Dendritic cell treated with granulocyte-macrophage colony-stimulating factor and Interleukin-4, amounts not matched to agents 40 ng/mL and 50 ng/mL, for 4 days (primary cell): Measurements from ENCODE around the gene ASXL2.
A peak's percentile ranks its signal among the peaks of the same experiment; 100 is the strongest.
"Not testable (repeated sequence)": the region's sequence is repeated elsewhere in the genome, so short reads cannot be mapped to it uniquely, and the experiment has no call there.

ENCODE experiments used
- H3K27ac Mint-ChIP-seq: one replicate; pipeline ENCODE4 v1.8.0; 2022; ENCODE audit warnings: mild to moderate bottlenecking, mixed read lengths
- H3K27me3 Mint-ChIP-seq: one replicate; pipeline ENCODE4 v1.8.0; 2022; ENCODE audit warnings: mild to moderate bottlenecking, mixed read lengths
- H3K36me3 Mint-ChIP-seq: one replicate; pipeline ENCODE4 v1.8.0; 2022; ENCODE audit warnings: low read depth, mixed read lengths
- H3K4me1 Mint-ChIP-seq: one replicate; pipeline ENCODE4 v1.8.0; 2022; ENCODE audit warnings: low read depth, mixed read lengths
- H3K4me3 Mint-ChIP-seq: one replicate; pipeline ENCODE4 v1.8.0; 2022; ENCODE audit warnings: mild to moderate bottlenecking, moderate library complexity, mixed read lengths
- H3K9me3 Mint-ChIP-seq: one replicate; pipeline ENCODE4 v1.8.0; 2022; ENCODE audit warnings: mixed read lengths
- intact Hi-C: fragments of 100-400 bp; cut with micrococcal nuclease; formaldehyde crosslinking; loops from one replicate; pipeline ENCODE4 v1.15.0; 2022

ASXL2 gene

DNA sequence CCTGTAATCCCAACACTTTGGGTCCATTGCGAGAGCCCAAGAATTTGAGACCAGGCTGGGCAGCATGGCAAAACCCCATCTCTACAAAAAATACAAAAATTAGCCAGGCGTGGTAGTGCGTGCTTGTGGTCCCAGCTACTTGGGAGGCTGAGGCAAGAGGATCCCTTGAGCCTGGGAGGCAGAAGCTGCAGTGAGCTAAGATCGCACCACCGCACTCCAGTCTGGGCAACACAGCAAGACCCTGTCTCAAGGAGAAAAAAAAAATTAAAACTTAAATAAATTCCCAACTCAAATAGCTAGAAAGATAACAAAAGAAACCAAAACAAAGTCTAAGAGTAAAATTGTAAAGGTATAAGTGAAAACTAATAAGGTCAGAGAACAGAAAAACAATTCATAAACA lies 6.2 kb downstream of the ASXL2 start:
- intact Hi-C loops = loop anchor here (10.0 kb wide), 1 partner anchor 473 kb away; the partner anchor contains the start of genes ADGRF3 and SELENOI
- H3K4me1 Mint-ChIP-seq = peaks cover 49% of the 10 kb centered on the region
- peaks cover 72% of the 10 kb centered on the region for H3K36me3 Mint-ChIP-seq
- H3K9me3 Mint-ChIP-seq = no peaks in the 10 kb centered on the region
- H3K4me3 Mint-ChIP-seq = no peak overlapping the region
- no peak overlapping the region for H3K27ac Mint-ChIP-seq
- H3K27me3 Mint-ChIP-seq = no peaks in the 10 kb centered on the region

DNA sequence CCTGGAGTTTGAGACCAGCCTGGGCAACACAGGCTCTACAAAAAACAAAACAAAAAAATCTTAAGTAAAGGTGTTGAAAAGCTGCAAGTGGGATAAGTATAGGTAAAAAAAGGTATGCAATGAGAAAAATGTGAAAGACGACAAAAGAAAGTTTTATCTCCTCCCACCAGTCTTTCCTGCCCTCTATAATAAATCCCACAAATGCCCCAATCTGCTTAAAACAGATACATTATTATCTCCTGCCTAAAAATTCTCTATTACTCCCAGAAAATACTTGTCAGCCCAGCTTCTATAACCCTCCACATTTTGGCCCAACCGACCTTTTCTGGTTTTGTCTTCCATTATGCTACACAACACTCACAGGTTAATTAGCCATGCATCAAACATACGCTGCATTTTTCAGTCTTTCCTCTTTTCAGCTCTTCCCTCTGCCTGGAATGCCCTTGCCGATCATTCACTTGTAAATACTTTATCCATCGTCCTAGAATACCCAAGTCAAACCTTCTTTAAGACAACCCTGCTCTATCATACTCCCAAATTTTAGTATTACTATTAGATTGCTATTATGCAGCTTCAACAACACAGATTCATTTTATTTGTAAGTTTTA lies 10.8 kb downstream of the ASXL2 start:
- intact Hi-C loops = no loop called here
- no peak overlapping the region for H3K27ac Mint-ChIP-seq
- H3K36me3 Mint-ChIP-seq = peaks cover 72% of the 10 kb centered on the region
- H3K4me1 Mint-ChIP-seq = peaks cover 25% of the 10 kb centered on the region
- no peaks in the 10 kb centered on the region for H3K9me3 Mint-ChIP-seq
- no peak overlapping the region for H3K4me3 Mint-ChIP-seq
- no peaks in the 10 kb centered on the region for H3K27me3 Mint-ChIP-seq

DNA sequence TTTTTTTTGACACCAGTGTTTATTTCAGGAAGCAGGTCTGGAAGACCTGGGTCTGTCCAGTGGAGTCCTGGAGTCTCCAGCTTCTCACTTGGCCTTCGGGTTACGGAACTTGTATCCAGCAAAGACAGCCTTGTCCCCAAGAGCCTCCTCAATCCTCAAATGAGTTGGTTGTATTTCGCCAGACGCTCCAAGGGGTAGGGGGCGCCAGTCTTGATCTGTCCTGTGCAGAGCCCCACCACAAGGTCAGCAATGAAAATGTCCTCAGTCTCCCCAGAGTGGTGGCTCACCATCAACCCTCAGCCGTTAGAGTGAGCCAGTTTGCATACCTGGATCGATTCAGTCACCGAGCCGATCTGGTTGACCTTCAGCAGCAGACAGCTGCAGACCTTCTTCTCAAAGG lies 21.9 kb downstream of the ASXL2 start:
- Mint-ChIP-seq H3K4me3 (no peak overlapping the region), H3K27ac (no peak overlapping the region), H3K36me3 (peaks cover 20% of the 10 kb centered on the region), H3K9me3 (no peaks in the 10 kb centered on the region), H3K27me3 (no peaks in the 10 kb centered on the region), H3K4me1 (peaks cover 38% of the 10 kb centered on the region)
- intact Hi-C loops = no loop called here

DNA sequence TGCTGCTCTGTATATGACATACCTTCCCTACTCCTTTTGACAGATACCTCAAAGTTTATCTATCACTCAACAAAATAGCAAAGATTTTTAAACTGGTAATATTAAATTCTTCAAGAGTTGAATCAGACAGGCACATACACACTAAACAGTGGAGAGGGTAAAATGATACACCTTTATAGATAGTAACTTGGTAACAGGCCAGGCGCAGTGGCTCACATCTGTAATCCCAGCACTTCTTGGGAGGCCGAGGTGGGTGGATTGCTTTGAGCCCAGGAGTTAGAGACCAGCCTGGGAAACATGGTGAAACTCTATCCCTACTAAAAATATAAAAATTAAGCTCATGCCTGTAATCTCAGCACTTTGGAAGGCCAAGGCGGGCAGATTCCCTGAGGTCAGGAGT lies 23.2 kb downstream of the ASXL2 start:
- Mint-ChIP-seq H3K9me3 (no peaks in the 10 kb centered on the region), H3K36me3 (peaks cover 20% of the 10 kb centered on the region), H3K4me3 (no peak overlapping the region), H3K4me1 (peaks cover 38% of the 10 kb centered on the region), H3K27me3 (no peaks in the 10 kb centered on the region), H3K27ac (no peak overlapping the region)
- intact Hi-C loops = no loop called here

DNA sequence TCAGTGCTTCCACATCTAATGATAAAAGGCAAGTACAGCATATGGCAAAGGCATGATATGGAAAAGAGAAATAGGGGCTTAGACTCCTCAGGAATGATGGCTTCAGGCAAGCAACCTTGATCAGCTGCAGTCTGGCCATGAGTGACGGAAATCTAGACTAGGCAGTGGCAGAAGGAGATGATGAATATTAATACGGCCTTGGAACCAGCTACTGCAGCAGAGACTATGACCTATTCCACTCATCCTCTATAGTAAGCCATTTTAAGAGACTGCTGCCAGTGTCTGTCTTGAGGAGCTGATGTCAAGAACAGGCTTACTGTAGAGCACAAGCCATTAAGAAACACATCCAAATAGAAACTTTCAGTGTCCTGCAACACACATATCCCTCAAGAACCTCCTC lies 23.7 kb downstream of the ASXL2 start:
- peaks cover 20% of the 10 kb centered on the region for H3K36me3 Mint-ChIP-seq
- H3K27ac Mint-ChIP-seq = no peak overlapping the region
- H3K4me1 Mint-ChIP-seq = peaks cover 38% of the 10 kb centered on the region
- H3K9me3 Mint-ChIP-seq = no peaks in the 10 kb centered on the region
- intact Hi-C loops = no loop called here
- no peak overlapping the region for H3K4me3 Mint-ChIP-seq
- H3K27me3 Mint-ChIP-seq = no peaks in the 10 kb centered on the region

DNA sequence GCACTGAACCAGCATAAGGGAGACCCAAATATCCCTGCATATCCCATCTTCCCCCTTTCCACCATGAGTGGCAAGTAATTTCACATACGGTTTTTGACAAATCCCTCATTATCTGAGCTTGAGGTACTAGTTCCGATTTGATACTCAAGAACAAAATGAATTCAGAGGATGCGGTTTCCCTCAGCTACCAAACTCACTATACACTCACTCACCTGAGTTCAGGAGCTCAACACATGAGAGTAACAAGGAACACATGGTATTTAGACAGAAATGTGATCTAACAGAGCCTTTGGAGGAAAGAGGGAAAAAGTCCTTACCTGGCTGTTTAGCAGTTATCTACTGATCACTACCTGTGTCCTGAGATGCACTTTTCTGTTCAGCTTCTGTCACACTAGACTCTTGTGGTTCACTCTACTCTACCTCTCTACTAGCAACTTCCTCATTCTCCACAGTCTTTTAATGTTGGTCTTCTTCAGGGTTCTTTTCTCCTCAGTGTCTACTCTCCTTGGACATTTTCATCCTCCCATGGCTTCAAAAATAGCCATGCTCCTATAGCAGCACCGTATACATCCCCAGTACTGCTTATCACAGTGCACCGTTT lies 25.1 kb downstream of the ASXL2 start:
- Mint-ChIP-seq H3K4me1 (peaks cover 38% of the 10 kb centered on the region), H3K9me3 (no peaks in the 10 kb centered on the region), H3K36me3 (peaks cover 19% of the 10 kb centered on the region), H3K4me3 (no peak overlapping the region), H3K27ac (no peak overlapping the region), H3K27me3 (no peaks in the 10 kb centered on the region)
- intact Hi-C loops = no loop called here

DNA sequence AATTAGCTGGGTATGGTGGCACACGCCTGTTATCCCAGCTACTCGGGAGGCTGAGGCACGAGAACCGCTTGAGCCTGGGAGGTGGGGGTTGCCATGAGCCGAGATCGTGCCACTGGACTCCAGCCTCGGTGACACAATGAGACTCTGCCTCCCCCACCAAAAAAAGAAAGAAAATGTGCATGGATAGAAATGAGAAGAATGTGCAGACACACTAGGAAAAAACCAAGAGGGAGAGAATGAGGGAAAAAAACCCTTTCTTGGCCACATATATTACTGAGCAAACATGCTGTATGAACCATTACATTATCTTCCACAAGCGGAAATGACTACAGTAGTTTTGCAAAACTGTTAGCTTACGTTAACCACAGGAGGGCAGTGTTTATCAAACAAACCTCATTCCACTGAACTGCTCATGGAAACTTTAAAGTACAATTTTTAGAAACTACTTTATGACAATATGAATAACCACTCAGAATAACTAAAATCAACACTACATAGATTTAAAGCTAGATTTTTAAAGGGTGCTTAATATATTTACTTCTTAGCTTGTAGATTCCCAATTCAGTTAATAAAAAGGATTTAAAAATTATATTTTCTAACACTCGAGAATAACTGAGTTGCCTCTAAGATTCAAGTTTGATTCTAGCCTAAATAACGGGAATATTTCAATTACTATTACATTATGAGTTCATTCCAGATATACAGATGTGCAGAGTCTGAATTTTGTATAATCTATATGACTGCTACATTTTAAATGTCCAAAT lies 26.4 kb downstream of the ASXL2 start:
- intact Hi-C loops = no loop called here
- Mint-ChIP-seq H3K4me3 (peak overlapping the region; percentile 65), H3K9me3 (no peaks in the 10 kb centered on the region), H3K27ac (peak overlapping the region; percentile 48), H3K36me3 (peaks cover 25% of the 10 kb centered on the region), H3K4me1 (peaks cover 33% of the 10 kb centered on the region), H3K27me3 (no peaks in the 10 kb centered on the region)

DNA sequence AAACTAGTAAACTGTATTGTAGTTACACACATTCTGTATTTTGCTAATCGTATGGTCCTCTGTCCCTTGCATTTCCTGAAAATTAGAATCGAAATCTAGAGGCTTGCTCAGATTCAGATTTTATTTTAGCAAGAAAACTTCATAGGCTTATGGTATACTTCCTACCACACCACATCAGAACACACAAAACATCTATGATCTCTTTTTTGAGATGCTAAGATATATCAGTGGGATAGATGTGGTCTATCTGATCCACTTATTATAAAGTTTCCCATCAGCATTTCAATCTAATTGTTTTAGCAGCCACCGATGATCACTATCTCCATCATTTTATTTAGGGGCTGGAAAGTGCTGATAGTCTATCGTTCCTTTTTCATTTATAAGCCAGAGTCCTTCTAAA lies 27.9 kb downstream of the ASXL2 start:
- H3K4me3 Mint-ChIP-seq, intact Hi-C loops, H3K27me3 Mint-ChIP-seq, H3K9me3 Mint-ChIP-seq, H3K27ac Mint-ChIP-seq: not testable (repeated sequence)
- Mint-ChIP-seq H3K36me3 (peaks cover 12% of the 10 kb centered on the region), H3K4me1 (peaks cover 33% of the 10 kb centered on the region)

DNA sequence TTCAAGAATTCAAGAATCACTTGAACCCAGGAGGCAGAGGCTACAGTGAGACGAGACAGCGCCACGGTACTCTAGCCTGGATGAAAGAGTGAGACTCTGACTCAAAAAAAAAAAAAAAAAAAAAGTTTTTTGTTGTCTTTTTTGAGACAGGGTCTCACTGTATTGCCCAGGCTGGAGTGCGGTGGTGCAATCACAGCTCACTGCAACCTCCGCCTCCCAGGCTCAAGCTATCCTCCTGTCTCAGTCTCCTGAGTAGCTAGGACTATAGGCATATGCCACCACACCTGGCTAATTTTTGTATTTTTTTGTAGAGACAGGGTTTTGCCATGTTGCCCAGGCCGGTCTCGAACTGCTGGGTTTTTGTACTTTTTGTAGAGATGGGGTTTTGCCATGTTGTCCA lies 28.9 kb downstream of the ASXL2 start:
- H3K27ac Mint-ChIP-seq, H3K4me3 Mint-ChIP-seq, H3K27me3 Mint-ChIP-seq, intact Hi-C loops, H3K9me3 Mint-ChIP-seq: not testable (repeated sequence)
- peaks cover 19% of the 10 kb centered on the region for H3K36me3 Mint-ChIP-seq
- H3K4me1 Mint-ChIP-seq = peaks cover 26% of the 10 kb centered on the region

DNA sequence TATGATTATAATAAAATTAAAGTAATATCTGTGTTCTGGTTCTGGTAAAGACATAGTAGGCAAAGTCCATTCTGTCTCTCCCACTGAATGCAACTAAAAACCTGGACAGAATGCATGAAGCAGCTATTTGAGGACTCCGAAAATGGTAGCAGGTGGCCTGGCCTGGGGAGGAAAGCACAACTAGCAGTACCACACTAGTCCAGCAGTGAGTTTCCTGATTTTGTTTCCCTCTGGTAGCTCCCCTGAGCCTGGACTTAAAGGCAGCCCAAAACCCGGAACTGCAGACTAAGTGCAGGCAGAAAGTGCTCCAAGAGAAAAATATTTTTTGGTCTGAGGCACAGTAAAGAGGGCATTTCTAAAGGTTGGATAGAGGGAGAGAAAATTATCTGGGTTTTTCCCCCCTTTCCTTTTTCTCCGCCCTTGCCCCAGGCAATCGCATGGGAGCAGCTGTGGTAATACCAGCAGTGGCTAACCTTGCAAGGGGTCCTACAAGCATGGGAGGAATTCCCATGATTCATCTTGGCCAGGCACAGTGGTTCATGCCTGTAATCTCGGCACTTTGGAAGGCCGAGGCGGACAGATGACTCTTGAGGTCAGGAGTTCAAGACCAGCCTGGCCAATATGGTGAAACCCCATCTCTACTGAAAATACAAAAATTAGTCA lies 32.3 kb downstream of the ASXL2 start:
- no peaks in the 10 kb centered on the region for H3K27me3 Mint-ChIP-seq
- intact Hi-C loops = no loop called here
- H3K27ac Mint-ChIP-seq = no peak overlapping the region
- no peak overlapping the region for H3K4me3 Mint-ChIP-seq
- H3K9me3 Mint-ChIP-seq = no peaks in the 10 kb centered on the region
- H3K4me1 Mint-ChIP-seq = no peaks in the 10 kb centered on the region
- peaks cover 53% of the 10 kb centered on the region for H3K36me3 Mint-ChIP-seq

DNA sequence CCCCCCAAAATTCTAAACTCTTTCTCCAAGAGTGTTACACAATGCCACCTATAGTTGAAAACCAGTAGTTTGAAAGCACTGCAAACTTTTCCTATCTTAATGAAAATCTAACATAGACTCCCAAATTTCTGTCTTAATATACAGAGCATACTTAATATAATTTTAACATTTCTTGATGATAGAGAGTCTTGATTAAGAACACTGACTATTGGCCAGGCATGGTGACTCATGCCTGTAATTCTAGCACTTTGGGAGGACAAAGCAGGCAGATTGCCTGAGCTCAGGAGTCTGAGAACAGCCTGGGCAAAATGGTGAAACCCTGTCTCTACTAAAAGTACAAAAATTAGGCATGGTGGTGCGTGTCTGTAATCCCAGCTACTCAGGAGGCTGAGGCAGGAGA lies 34.2 kb downstream of the ASXL2 start:
- intact Hi-C loops = no loop called here
- H3K36me3 Mint-ChIP-seq = peaks cover 62% of the 10 kb centered on the region
- H3K9me3 Mint-ChIP-seq = no peaks in the 10 kb centered on the region
- no peaks in the 10 kb centered on the region for H3K27me3 Mint-ChIP-seq
- H3K27ac Mint-ChIP-seq = no peak overlapping the region
- H3K4me3 Mint-ChIP-seq = no peak overlapping the region
- no peaks in the 10 kb centered on the region for H3K4me1 Mint-ChIP-seq

DNA sequence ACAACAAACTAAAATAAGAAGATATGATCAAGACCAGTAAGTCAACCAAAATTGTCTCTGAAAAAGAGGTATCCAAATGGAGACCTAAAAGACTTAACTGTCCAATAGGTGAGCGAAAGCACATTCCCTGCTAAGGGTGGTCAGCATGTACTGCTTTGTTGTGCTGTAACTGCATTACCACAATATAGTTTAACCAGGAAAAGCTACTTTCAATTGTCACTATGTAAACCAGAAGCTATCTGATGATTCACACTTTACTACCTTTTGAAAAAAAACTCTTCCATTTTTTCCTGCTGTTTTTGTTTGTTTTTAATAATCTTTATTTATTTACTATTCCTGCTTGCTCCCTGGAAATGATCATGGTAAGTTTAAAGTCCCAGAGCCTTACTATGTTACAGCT lies 36.1 kb downstream of the ASXL2 start:
- Mint-ChIP-seq H3K4me3 (no peak overlapping the region), H3K36me3 (peaks cover 66% of the 10 kb centered on the region), H3K9me3 (no peaks in the 10 kb centered on the region), H3K4me1 (no peaks in the 10 kb centered on the region), H3K27ac (no peak overlapping the region), H3K27me3 (no peaks in the 10 kb centered on the region)
- intact Hi-C loops = no loop called here

DNA sequence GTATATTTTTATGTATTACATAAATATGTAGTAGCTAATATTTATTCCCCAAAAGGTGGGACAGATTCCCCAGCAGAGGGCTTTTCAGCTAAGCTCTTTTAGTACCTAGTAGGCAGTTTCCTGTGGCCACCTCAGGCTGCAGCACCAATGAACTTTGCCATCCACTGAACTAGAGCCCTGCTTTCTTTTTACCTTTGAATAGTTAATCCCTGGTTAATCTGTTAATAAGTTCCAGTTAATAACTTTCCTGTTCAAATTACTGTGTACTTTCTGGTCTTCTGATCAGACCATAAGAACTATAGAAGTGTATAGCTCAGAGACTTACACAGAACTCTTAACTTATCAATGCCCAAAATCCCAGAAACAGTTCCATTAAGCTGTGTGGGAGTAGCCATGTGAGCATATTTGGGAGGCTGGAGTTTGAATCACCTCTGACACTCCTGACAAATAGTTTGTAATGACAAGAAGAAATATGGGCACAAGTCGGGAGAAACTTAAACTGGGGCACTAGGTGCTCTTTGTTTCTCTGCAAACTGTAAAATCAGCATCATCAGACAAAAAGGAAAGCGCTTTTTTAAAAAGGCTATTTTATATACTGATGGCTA lies 40.0 kb downstream of the ASXL2 start:
- Mint-ChIP-seq H3K4me3 (no peak overlapping the region), H3K27me3 (no peaks in the 10 kb centered on the region), H3K36me3 (peaks cover 65% of the 10 kb centered on the region), H3K4me1 (no peaks in the 10 kb centered on the region), H3K27ac (no peak overlapping the region), H3K9me3 (peaks cover 9% of the 10 kb centered on the region)
- intact Hi-C loops = no loop called here

DNA sequence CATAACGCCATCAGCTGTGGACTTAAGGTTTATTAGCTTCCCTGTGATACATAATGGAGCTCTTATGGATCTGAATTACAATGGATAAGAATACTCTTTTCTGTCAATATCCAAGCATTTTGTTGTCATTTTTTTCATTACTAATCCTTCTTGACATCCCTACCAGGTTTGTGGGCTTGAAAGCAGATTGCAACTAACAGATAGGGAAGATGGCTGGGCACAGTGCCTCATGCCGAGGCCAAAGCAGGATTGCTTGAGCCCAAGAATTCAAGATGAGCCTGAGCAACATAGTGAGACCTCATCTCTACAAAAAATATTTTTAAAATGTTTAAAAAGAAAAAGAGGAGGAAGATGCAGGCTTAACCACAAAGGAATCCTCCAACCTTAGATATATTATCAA lies 42.4 kb downstream of the ASXL2 start:
- peaks cover 65% of the 10 kb centered on the region for H3K36me3 Mint-ChIP-seq
- intact Hi-C loops = no loop called here
- H3K9me3 Mint-ChIP-seq = peaks cover 19% of the 10 kb centered on the region

More for the DNA sequence above, 42.4 kb downstream of the ASXL2 start:
- H3K27me3 Mint-ChIP-seq = no peaks in the 10 kb centered on the region
- no peak overlapping the region for H3K4me3 Mint-ChIP-seq
- H3K27ac Mint-ChIP-seq = no peak overlapping the region
- no peaks in the 10 kb centered on the region for H3K4me1 Mint-ChIP-seq
